ENCODE data around the gene DNAAF5. TPM values are rescaled to one million over a fixed set of nuclear protein-coding genes. Genes with fewer than 3 reads are reported as not detected.
A peak's percentile ranks its signal among the peaks of the same experiment; 100 is the strongest.

The DNAAF5 gene
- total and polyA plus RNA-seq, 7 experiments from 2014 or later: 4.0 to 25.7 (median 13.4) TPM

GRCh38 chr7:763762-764161 lies 37.3 kb downstream of the DNAAF5 start:
- Mint-ChIP-seq H3K4me1 (peaks cover 0 to 4% (median 0%) of the 10 kb centered on the region in 7 donors), H3K9me3 (no peaks in the 10 kb centered on the region), H3K4me3 (no peak overlapping the region), H3K27me3 (no peaks in the 10 kb centered on the region), H3K36me3 (peaks cover 5 to 57% (median 8%) of the 10 kb centered on the region in 5 donors), H3K27ac (no peak overlapping the region)
- Histone ChIP-seq H3K27me3 (ENCODE audit: control insufficient read depth in 2 of 2, insufficient read depth in 2 of 2, low read length in 2 of 2) (no peaks in the 10 kb centered on the region), H3K36me3 (ENCODE audit: control insufficient read depth in 2 of 3, insufficient read depth in 3 of 3, low read length in 3 of 3) (peaks cover 0 to 72% (median 0%) of the 10 kb centered on the region in 3 experiments), H3K9me3 (ENCODE audit: control insufficient read depth in 2 of 3, low read length in 3 of 3) (no peaks in the 10 kb centered on the region), H3K4me3 (ENCODE audit: low read length) (no peak overlapping the region), H3K27ac (ENCODE audit: low read depth, low read length) (no peak overlapping the region), H3K4me1 (ENCODE audit: control insufficient read depth in 2 of 2, insufficient read depth in 2 of 2, low read length in 2 of 2) (no peaks in the 10 kb centered on the region)
- intact Hi-C loops (cut with micrococcal nuclease): no loop called here
- ATAC-seq (no peak), DNase-seq (no peak)
- ChIA-PET CTCF (no interaction called here), POLR2A (no interaction called here)

- Mint-ChIP-seq H3K27me3 (no peaks in the 10 kb centered on the region), H3K36me3 (peaks cover 5 to 49% (median 7%) of the 10 kb centered on the region in 5 donors), H3K4me3 (no peak overlapping the region), H3K9me3 (no peaks in the 10 kb centered on the region), H3K27ac (no peak overlapping the region), H3K4me1 (peaks cover 0 to 4% (median 0%) of the 10 kb centered on the region in 7 donors)
- no peak for ATAC-seq
- Histone ChIP-seq H3K27ac (ENCODE audit: low read depth, low read length) (no peak overlapping the region), H3K27me3 (ENCODE audit: control insufficient read depth in 2 of 2, insufficient read depth in 2 of 2, low read length in 2 of 2) (no peaks in the 10 kb centered on the region), H3K4me3 (ENCODE audit: low read length) (no peak overlapping the region), H3K9me3 (ENCODE audit: control insufficient read depth in 2 of 3, low read length in 3 of 3) (no peaks in the 10 kb centered on the region), H3K36me3 (ENCODE audit: control insufficient read depth in 2 of 3, insufficient read depth in 3 of 3, low read length in 3 of 3) (peaks cover 0 to 61% (median 0%) of the 10 kb centered on the region in 3 experiments), H3K4me1 (ENCODE audit: control insufficient read depth in 2 of 2, insufficient read depth in 2 of 2, low read length in 2 of 2) (no peaks in the 10 kb centered on the region)
- CTCF ChIA-PET: interaction anchor here (1.2 kb wide), 1 partner anchor 433 kb away, joined by 3 read pairs; no protein-coding TSS in a partner anchor
- no peak for DNase-seq
- intact Hi-C loops (cut with micrococcal nuclease): no loop called here
- POLR2A ChIA-PET: interaction anchor here (0.7 kb wide), 1 partner anchor 227 kb away, joined by 3 read pairs; no protein-coding TSS in a partner anchor
These were observed 38.9 kb downstream of the DNAAF5 start for GRCh38 chr7:765383-765782.

DNA sequence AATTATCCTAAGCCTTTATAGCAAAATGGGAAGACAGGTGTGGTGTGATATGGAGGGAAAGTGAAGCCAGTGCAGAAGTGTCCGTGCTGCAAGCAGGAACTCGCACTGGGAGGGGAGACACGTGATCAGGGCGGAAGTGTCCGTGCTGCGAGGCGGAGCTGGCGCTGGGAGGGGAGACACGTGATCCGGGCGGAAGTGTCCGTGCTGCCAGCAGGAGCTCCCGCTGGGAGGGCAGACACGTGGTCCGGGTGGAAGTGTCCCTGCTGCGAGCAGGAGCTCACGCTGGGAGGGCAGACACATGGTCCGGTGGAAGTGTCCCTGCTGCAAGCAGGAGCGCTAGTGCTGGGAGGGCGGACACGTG lies 41.1 kb downstream of the DNAAF5 start:
- H3K27me3 ChIP-seq (ENCODE audit: control insufficient read depth in 2 of 2, insufficient read depth in 2 of 2, low read length in 2 of 2): no peaks in the 10 kb centered on the region
- no peak for ATAC-seq

GRCh38 chr7:767941-768731 lies 41.6 kb downstream of the DNAAF5 start:
- Histone ChIP-seq H3K36me3 (ENCODE audit: control insufficient read depth in 2 of 3, insufficient read depth in 3 of 3, low read length in 3 of 3) (peaks cover 0 to 53% (median 0%) of the 10 kb centered on the region in 3 experiments), H3K9me3 (ENCODE audit: control insufficient read depth in 2 of 3, low read length in 3 of 3) (no peaks in the 10 kb centered on the region), H3K27me3 (ENCODE audit: control insufficient read depth in 2 of 2, insufficient read depth in 2 of 2, low read length in 2 of 2) (no peaks in the 10 kb centered on the region), H3K4me1 (ENCODE audit: control insufficient read depth in 2 of 2, insufficient read depth in 2 of 2, low read length in 2 of 2) (no peaks in the 10 kb centered on the region), H3K4me3 (ENCODE audit: low read length) (no peak overlapping the region), H3K27ac (ENCODE audit: low read depth, low read length) (no peak overlapping the region)
- Mint-ChIP-seq H3K36me3 (peaks cover 4 to 39% (median 6%) of the 10 kb centered on the region in 5 donors), H3K4me3 (peak overlapping the region in 2 of 10 donors; percentile 68 to 80), H3K27me3 (no peaks in the 10 kb centered on the region), H3K4me1 (peaks cover 0 to 4% (median 0%) of the 10 kb centered on the region in 7 donors), H3K27ac (peak overlapping the region in 2 of 9 donors; percentile 73 to 74), H3K9me3 (no peaks in the 10 kb centered on the region)
- ChIA-PET CTCF (interaction anchor here (0.6 to 1.0 kb wide), 3 partner anchors 9 to 435 kb away, joined by 3 read pairs; no protein-coding TSS in a partner anchor), POLR2A (no interaction called here)
- intact Hi-C loops (cut with micrococcal nuclease): no loop called here
- ATAC-seq (no peak), DNase-seq (peak in 1 of 9 donors; percentile 23)

More for the DNA sequence above, 41.1 kb downstream of the DNAAF5 start:
- H3K36me3 ChIP-seq (ENCODE audit: control insufficient read depth in 2 of 3, insufficient read depth in 3 of 3, low read length in 3 of 3): peaks cover 0 to 57% (median 0%) of the 10 kb centered on the region in 3 experiments
- Mint-ChIP-seq H3K27ac (peak overlapping the region in 1 of 9 donors; percentile 74), H3K4me3 (peak overlapping the region in 2 of 10 donors; percentile 66 to 80), H3K4me1 (peaks cover 0 to 4% (median 0%) of the 10 kb centered on the region in 7 donors), H3K36me3 (peaks cover 4 to 39% (median 6%) of the 10 kb centered on the region in 5 donors), H3K27me3 (no peaks in the 10 kb centered on the region), H3K9me3 (no peaks in the 10 kb centered on the region)
- no peak overlapping the region for H3K4me3 ChIP-seq (ENCODE audit: low read length)
- H3K9me3 ChIP-seq (ENCODE audit: control insufficient read depth in 2 of 3, low read length in 3 of 3): no peaks in the 10 kb centered on the region
- intact Hi-C loops (cut with micrococcal nuclease): no loop called here
- CTCF ChIA-PET: interaction anchor here (0.6 kb wide), 2 partner anchors 9 to 92 kb away, joined by 3 read pairs; no protein-coding TSS in a partner anchor
- no peaks in the 10 kb centered on the region for H3K4me1 ChIP-seq (ENCODE audit: control insufficient read depth in 2 of 2, insufficient read depth in 2 of 2, low read length in 2 of 2)
- POLR2A ChIA-PET: no interaction called here
- H3K27ac ChIP-seq (ENCODE audit: low read depth, low read length): no peak overlapping the region
- no peak for DNase-seq

DNA sequence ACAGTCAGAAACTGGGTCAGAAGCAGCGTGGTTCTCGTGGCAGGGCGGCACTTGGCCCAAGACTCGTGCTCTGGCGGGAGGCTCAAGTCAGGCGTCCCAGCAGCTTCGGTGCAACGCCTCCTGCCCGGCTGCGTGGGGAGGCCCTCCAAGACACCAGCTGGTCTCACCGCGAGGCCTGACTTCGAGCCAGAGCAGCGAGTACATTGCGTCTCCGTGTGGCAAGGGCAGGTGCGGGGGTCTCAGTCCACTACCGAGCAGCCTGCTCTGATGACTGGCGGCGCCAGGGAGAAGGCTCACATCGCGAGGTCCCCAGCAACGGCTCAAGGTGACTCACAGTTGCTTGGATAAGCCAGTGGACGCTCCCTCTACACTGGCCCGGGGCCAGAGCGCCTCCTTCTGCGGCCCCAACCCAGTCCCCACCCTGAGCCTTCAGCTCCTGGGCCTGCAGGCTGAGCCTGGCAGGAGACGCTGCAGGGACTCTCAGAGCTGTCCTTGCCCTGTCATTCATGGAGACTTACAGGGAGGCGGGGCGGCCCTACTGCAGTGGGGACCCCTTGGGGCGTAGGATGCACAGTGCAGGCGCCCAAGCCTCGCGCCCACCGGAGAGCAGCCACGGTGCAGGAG lies 42.5 kb downstream of the DNAAF5 start:
- peaks cover 0 to 47% (median 0%) of the 10 kb centered on the region in 3 experiments for H3K36me3 ChIP-seq (ENCODE audit: control insufficient read depth in 2 of 3, insufficient read depth in 3 of 3, low read length in 3 of 3)
- H3K4me3 ChIP-seq (ENCODE audit: low read length): no peak overlapping the region
- no peaks in the 10 kb centered on the region for H3K9me3 ChIP-seq (ENCODE audit: control insufficient read depth in 2 of 3, low read length in 3 of 3)
- ChIA-PET POLR2A (no interaction called here), CTCF (interaction anchor here (0.6 to 1.0 kb wide), 3 partner anchors 31 to 436 kb away, joined by 3 read pairs; no protein-coding TSS in a partner anchor)
- peak overlapping the region in 1 of 10 donors; percentile 80 for H3K4me3 Mint-ChIP-seq
- no peak for ATAC-seq
- intact Hi-C loops (cut with micrococcal nuclease): no loop called here
- peak overlapping the region in 1 of 9 donors; percentile 74 for H3K27ac Mint-ChIP-seq
- no peaks in the 10 kb centered on the region for H3K27me3 ChIP-seq (ENCODE audit: control insufficient read depth in 2 of 2, insufficient read depth in 2 of 2, low read length in 2 of 2)
- no peaks in the 10 kb centered on the region for H3K4me1 ChIP-seq (ENCODE audit: control insufficient read depth in 2 of 2, insufficient read depth in 2 of 2, low read length in 2 of 2)
- H3K4me1 Mint-ChIP-seq: peaks cover 0 to 4% (median 0%) of the 10 kb centered on the region in 7 donors
- peaks cover 4 to 31% (median 6%) of the 10 kb centered on the region in 5 donors for H3K36me3 Mint-ChIP-seq
- H3K27me3 Mint-ChIP-seq: no peaks in the 10 kb centered on the region
- H3K9me3 Mint-ChIP-seq: no peaks in the 10 kb centered on the region
- DNase-seq: no peak
- no peak overlapping the region for H3K27ac ChIP-seq (ENCODE audit: low read depth, low read length)

- ChIA-PET CTCF (no interaction called here), POLR2A (no interaction called here)
- H3K4me1 Mint-ChIP-seq: peaks cover 0 to 4% (median 0%) of the 10 kb centered on the region in 7 donors
- H3K27me3 ChIP-seq (ENCODE audit: control insufficient read depth in 2 of 2, insufficient read depth in 2 of 2, low read length in 2 of 2): no peaks in the 10 kb centered on the region
- H3K36me3 ChIP-seq (ENCODE audit: control insufficient read depth in 2 of 3, insufficient read depth in 3 of 3, low read length in 3 of 3): peaks cover 0 to 42% (median 3%) of the 10 kb centered on the region in 3 experiments
- DNase-seq (no peak), ATAC-seq (no peak)
- H3K27ac ChIP-seq (ENCODE audit: low read depth, low read length): no peak overlapping the region
- H3K36me3 Mint-ChIP-seq: peaks cover 4 to 21% (median 5%) of the 10 kb centered on the region in 5 donors
- no peak overlapping the region for H3K27ac Mint-ChIP-seq
- no peak overlapping the region for H3K4me3 Mint-ChIP-seq
- no peak overlapping the region for H3K4me3 ChIP-seq (ENCODE audit: low read length)
- no peaks in the 10 kb centered on the region for H3K27me3 Mint-ChIP-seq
- intact Hi-C loops (cut with micrococcal nuclease): loop anchor here in 1 of 2 donors (5.0 kb wide), 1 partner anchor 182 kb away; the partner anchor contains the start of gene ADAP1
- no peaks in the 10 kb centered on the region for H3K9me3 ChIP-seq (ENCODE audit: control insufficient read depth in 2 of 3, low read length in 3 of 3)
- no peaks in the 10 kb centered on the region for H3K9me3 Mint-ChIP-seq
- H3K4me1 ChIP-seq (ENCODE audit: control insufficient read depth in 2 of 2, insufficient read depth in 2 of 2, low read length in 2 of 2): no peaks in the 10 kb centered on the region
These were observed 43.8 kb downstream of the DNAAF5 start for GRCh38 chr7:770336-770735.
